ENCODE results near the gene GDF9.

DNA sequence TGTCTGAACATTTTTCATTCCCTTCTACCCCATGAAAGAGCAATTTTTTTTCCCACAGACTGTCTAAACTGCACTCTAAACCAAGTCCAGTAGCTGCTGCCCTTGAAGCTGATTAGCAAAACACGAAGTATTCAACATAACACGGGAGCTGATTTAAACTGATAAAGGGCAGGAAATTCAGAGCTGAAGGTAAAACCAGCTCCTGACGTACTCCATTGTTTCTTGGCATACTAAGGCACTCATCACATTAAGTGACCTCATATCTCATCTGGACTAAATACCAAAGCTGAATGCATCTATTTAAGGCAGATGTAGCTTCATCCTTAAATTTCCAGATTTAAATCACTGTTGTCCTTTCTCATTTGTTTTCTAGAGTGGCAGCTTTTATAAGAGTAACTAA, 12.0 kb downstream of the GDF9 start:
- no peak for TF ChIP-seq EZH2 (IDR thresholded peaks at IDR 0.05; ENCODE audit: borderline replicate concordance, low read length)
- TF ChIP-seq, protein P1, sequence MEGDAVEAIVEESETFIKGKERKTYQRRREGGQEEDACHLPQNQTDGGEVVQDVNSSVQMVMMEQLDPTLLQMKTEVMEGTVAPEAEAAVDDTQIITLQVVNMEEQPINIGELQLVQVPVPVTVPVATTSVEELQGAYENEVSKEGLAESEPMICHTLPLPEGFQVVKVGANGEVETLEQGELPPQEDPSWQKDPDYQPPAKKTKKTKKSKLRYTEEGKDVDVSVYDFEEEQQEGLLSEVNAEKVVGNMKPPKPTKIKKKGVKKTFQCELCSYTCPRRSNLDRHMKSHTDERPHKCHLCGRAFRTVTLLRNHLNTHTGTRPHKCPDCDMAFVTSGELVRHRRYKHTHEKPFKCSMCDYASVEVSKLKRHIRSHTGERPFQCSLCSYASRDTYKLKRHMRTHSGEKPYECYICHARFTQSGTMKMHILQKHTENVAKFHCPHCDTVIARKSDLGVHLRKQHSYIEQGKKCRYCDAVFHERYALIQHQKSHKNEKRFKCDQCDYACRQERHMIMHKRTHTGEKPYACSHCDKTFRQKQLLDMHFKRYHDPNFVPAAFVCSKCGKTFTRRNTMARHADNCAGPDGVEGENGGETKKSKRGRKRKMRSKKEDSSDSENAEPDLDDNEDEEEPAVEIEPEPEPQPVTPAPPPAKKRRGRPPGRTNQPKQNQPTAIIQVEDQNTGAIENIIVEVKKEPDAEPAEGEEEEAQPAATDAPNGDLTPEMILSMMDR (conservative IDR thresholded peaks at IDR 0.05 in 1 of 2, IDR thresholded peaks at IDR 0.05 in 1 of 2; ENCODE audit: extremely low read depth in 1 of 2, insufficient read depth in 1 of 2, low read depth in 1 of 2, low read length in 2 of 2): no peak

Data from mammary epithelial cell (primary cell).